ENCODE results near the gene SRP19. TPM values are rescaled to one million over a fixed set of nuclear protein-coding genes. Genes with fewer than 3 reads are reported as not detected.

SRP19 gene
- total RNA-seq, 1 donor from 2014 or later, result 42.7 TPM

- no peak for TF ChIP-seq CTCF (IDR thresholded peaks at IDR 0.05; ENCODE audit: unreplicated experiment)
- no peak overlapping the region for H3K4me3 Mint-ChIP-seq (ENCODE audit: unreplicated experiment)
- no peak for DNase-seq (ENCODE audit: low spot score)
- H3K9me3 Mint-ChIP-seq (ENCODE audit: unreplicated experiment), result no peaks in the 10 kb centered on the region
- no peaks in the 10 kb centered on the region for H3K27me3 Mint-ChIP-seq (ENCODE audit: unreplicated experiment)
- peaks cover 4% of the 10 kb centered on the region for H3K4me1 Mint-ChIP-seq (ENCODE audit: unreplicated experiment)
- peaks cover 13% of the 10 kb centered on the region for H3K36me3 Mint-ChIP-seq (ENCODE audit: low read depth, unreplicated experiment)
- no peak overlapping the region for H3K27ac Mint-ChIP-seq (ENCODE audit: unreplicated experiment)
Observed at GRCh38 chr5:112846556-112846955, 14.5 kb upstream of the SRP19 start.

- Mint-ChIP-seq H3K27me3 (ENCODE audit: unreplicated experiment) (no peaks in the 10 kb centered on the region), H3K27ac (ENCODE audit: unreplicated experiment) (no peak overlapping the region), H3K36me3 (ENCODE audit: low read depth, unreplicated experiment) (peaks cover 7% of the 10 kb centered on the region), H3K4me3 (ENCODE audit: unreplicated experiment) (no peak overlapping the region), H3K9me3 (ENCODE audit: unreplicated experiment) (no peaks in the 10 kb centered on the region), H3K4me1 (ENCODE audit: unreplicated experiment) (peaks cover 4% of the 10 kb centered on the region)
- DNase-seq (ENCODE audit: low spot score), result no peak
- TF ChIP-seq CTCF (IDR thresholded peaks at IDR 0.05; ENCODE audit: unreplicated experiment), result no peak
Observed at GRCh38 chr5:112847306-112847705, 13.8 kb upstream of the SRP19 start.

GRCh38 chr5:112848116-112848811 is 12.8 kb upstream of the SRP19 start:
- H3K9me3 Mint-ChIP-seq (ENCODE audit: unreplicated experiment), result no peaks in the 10 kb centered on the region
- H3K4me1 Mint-ChIP-seq (ENCODE audit: unreplicated experiment), result peaks cover 4% of the 10 kb centered on the region
- DNase-seq (ENCODE audit: low spot score), result no peak
- peak overlapping the region; percentile 39 for H3K4me3 Mint-ChIP-seq (ENCODE audit: unreplicated experiment)
- peak overlapping the region; percentile 45 for H3K27ac Mint-ChIP-seq (ENCODE audit: unreplicated experiment)
- H3K36me3 Mint-ChIP-seq (ENCODE audit: low read depth, unreplicated experiment), result no peaks in the 10 kb centered on the region
- TF ChIP-seq CTCF (IDR thresholded peaks at IDR 0.05; ENCODE audit: unreplicated experiment), result peak; percentile 71
- no peaks in the 10 kb centered on the region for H3K27me3 Mint-ChIP-seq (ENCODE audit: unreplicated experiment)

GRCh38 chr5:112849912-112850311 is 11.2 kb upstream of the SRP19 start:
- DNase-seq (ENCODE audit: low spot score), result no peak
- Mint-ChIP-seq H3K4me3 (ENCODE audit: unreplicated experiment) (no peak overlapping the region), H3K9me3 (ENCODE audit: unreplicated experiment) (no peaks in the 10 kb centered on the region), H3K27me3 (ENCODE audit: unreplicated experiment) (peaks cover 1% of the 10 kb centered on the region), H3K4me1 (ENCODE audit: unreplicated experiment) (peaks cover 4% of the 10 kb centered on the region), H3K27ac (ENCODE audit: unreplicated experiment) (no peak overlapping the region), H3K36me3 (ENCODE audit: low read depth, unreplicated experiment) (no peaks in the 10 kb centered on the region)
- TF ChIP-seq CTCF (IDR thresholded peaks at IDR 0.05; ENCODE audit: unreplicated experiment), result no peak

GRCh38 chr5:112854651-112855050 is 6.4 kb upstream of the SRP19 start:
- DNase-seq (ENCODE audit: low spot score), result no peak
- H3K27me3 Mint-ChIP-seq (ENCODE audit: unreplicated experiment), result peaks cover 3% of the 10 kb centered on the region
- H3K4me1 Mint-ChIP-seq (ENCODE audit: unreplicated experiment), result no peaks in the 10 kb centered on the region
- no peak overlapping the region for H3K27ac Mint-ChIP-seq (ENCODE audit: unreplicated experiment)
- TF ChIP-seq CTCF (IDR thresholded peaks at IDR 0.05; ENCODE audit: unreplicated experiment), result no peak
- H3K9me3 Mint-ChIP-seq (ENCODE audit: unreplicated experiment), result no peaks in the 10 kb centered on the region
- H3K36me3 Mint-ChIP-seq (ENCODE audit: low read depth, unreplicated experiment), result no peaks in the 10 kb centered on the region
- H3K4me3 Mint-ChIP-seq (ENCODE audit: unreplicated experiment), result no peak overlapping the region

Data from endothelial cell (in vitro differentiated cells).